Suprapubic skin (tissue), 3 donors: ENCODE measurements around the gene RPL10.

Experiments used
- EP300 ChIP-seq: sonication (generic); formaldehyde crosslinking; IDR thresholded peaks from one replicate; pipeline ENCODE4 v1.6.1; 2017; ENCODE audit warnings: antibody characterized with exemption
- POLR2A ChIP-seq, 2 donors: fragments of 450-650 bp; IDR thresholded peaks; one replicate each; pipeline ENCODE4 v1.6.1; 2017; ENCODE audit warnings: antibody characterized with exemption in 2 of 2, mild to moderate bottlenecking in 2 of 2, moderate library complexity in 2 of 2
- TF ChIP-seq, protein P1 (sequence below), 2 donors: fragments of 200-600 bp in 1 of 2; fragments of 450-650 bp in 1 of 2; sonication (generic) in 1 of 2; IDR thresholded peaks; one replicate each; pipeline ENCODE4 v1.5.1; 2016 to 2019; ENCODE audit warnings: antibody characterized with exemption in 2 of 2, mild to moderate bottlenecking in 1 of 2, moderate library complexity in 1 of 2

DNA sequence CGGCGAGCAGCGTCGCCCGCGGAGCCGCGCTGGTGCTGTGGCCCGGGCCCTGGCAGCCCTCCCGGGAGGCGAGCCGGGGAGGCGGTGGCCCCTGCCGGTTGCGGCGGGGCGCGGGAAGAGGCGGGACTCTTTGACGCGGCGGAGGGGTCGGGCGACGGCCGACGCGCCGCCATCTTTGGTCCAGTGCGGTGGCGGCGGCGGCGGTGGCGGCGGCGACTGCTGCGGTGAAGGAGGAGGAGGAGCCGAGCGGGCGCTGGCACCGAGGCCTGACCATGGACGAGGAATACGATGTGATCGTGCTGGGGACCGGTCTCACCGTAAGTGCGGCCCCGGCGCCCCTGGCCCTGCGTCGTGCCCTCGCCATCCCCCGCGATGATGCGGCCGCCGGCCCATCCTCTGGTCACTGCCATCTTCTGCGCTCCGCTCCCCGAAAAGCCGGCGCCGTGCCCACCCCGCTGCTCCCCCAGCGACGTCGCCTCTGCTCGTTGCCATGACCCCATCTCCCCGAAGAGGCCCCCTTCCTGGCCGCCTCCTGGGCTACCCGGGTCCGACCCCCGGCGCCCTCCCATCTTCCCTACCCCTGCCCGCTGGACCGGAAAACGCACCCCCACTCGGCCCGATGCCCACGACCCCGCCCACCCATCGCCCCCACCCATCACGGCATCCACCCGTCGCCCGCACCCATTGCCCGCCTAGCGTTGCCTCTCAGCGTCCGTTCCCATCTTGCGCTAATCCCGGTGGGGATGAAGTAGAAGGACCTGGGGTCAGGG lies 39.0 kb downstream of the RPL10 start, which contains the start of gene GDI1:
- TF ChIP-seq EP300 (no peak), POLR2A (IDR thresholded peaks at IDR 0.05) (no peak)
- TF ChIP-seq, protein P1, sequence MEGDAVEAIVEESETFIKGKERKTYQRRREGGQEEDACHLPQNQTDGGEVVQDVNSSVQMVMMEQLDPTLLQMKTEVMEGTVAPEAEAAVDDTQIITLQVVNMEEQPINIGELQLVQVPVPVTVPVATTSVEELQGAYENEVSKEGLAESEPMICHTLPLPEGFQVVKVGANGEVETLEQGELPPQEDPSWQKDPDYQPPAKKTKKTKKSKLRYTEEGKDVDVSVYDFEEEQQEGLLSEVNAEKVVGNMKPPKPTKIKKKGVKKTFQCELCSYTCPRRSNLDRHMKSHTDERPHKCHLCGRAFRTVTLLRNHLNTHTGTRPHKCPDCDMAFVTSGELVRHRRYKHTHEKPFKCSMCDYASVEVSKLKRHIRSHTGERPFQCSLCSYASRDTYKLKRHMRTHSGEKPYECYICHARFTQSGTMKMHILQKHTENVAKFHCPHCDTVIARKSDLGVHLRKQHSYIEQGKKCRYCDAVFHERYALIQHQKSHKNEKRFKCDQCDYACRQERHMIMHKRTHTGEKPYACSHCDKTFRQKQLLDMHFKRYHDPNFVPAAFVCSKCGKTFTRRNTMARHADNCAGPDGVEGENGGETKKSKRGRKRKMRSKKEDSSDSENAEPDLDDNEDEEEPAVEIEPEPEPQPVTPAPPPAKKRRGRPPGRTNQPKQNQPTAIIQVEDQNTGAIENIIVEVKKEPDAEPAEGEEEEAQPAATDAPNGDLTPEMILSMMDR (IDR thresholded peaks at IDR 0.05) = no peak
